ENCODE measurements around the gene AATK.

DNA sequence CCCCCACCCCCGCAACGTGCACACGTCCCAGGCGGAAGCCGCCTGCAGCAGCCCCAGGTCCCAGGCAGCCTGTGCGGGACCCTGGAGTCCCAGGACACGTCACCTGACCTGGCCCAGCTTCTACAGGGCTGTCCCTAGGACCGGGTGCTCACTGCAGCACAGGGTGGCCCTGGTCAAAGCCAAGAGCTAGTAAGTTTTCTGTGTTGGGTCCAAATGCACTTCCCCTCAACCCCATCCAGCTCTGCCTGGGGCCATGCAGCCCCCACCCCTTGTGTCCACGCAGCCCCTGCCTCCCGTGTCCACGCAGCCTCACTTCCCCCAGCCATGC lies 22.9 kb downstream of the AATK start:
- no peak for TF ChIP-seq POLR2AphosphoS5 (IDR thresholded peaks at IDR 0.05; ENCODE audit: low read depth, low read length)
- TF ChIP-seq POLR2A (IDR thresholded peaks at IDR 0.05; ENCODE audit: low read depth, low read length), result no peak
